Thymus (tissue), 11 donors: ENCODE data around the gene SHISA3. TPM values are rescaled to one million over a fixed set of nuclear protein-coding genes. Genes with fewer than 3 reads are reported as not detected.

Source experiments
- DNase-seq, 9 donors: peaks; one replicate each; pipeline ENCODE4 v3.0.0-alpha.2; 2013; ENCODE audit warnings: low spot score in 9 of 9, low read depth in 6 of 9, missing footprints in 1 of 9
- H3K27ac ChIP-seq, 2 donors: one replicate each; pipeline ENCODE4 v1.5.1; 2013; ENCODE audit warnings: control low read depth in 1 of 2, low read depth in 1 of 2, low read length in 1 of 2, mild to moderate bottlenecking in 1 of 2, moderate library complexity in 1 of 2
- H3K27me3 ChIP-seq, 2 donors: one replicate each; pipeline ENCODE4 v1.5.1; 2013; ENCODE audit warnings: low read length in 1 of 2; ENCODE audit not compliant: control insufficient read depth in 2 of 2, insufficient read depth in 1 of 2
- H3K36me3 ChIP-seq, 2 donors: one replicate each; pipeline ENCODE4 v1.5.1; 2013; ENCODE audit warnings: low read length in 1 of 2, mild to moderate bottlenecking in 1 of 2, moderate library complexity in 1 of 2; ENCODE audit not compliant: control insufficient read depth in 2 of 2, insufficient read depth in 2 of 2
- H3K4me1 ChIP-seq, 2 donors: one replicate each; pipeline ENCODE4 v1.5.1; 2013; ENCODE audit warnings: low read length in 2 of 2; ENCODE audit not compliant: control insufficient read depth in 2 of 2, insufficient read depth in 2 of 2
- H3K4me3 ChIP-seq, 2 donors: one replicate each; pipeline ENCODE4 v1.5.1; 2013; ENCODE audit warnings: low read length in 2 of 2, control low read depth in 1 of 2, mild to moderate bottlenecking in 1 of 2
- H3K9me3 ChIP-seq, 2 donors: one replicate each; pipeline ENCODE4 v1.5.1; 2013; ENCODE audit warnings: low read length in 1 of 2, mild to moderate bottlenecking in 1 of 2; ENCODE audit not compliant: control insufficient read depth in 2 of 2, insufficient read depth in 1 of 2
- WGBS: extraction: QIAGEN DNeasy Blood & Tissue Kit; methylation state at CpG from one replicate; pipeline ENCODE4 v1.1.7; 2013; 5-methylcytosine and 5-hydroxymethylcytosine counted together
- polyA plus RNA-seq: library from polyadenylated mRNA; stranded (reverse); fragments of 200-250 nt; gene quantifications from one replicate; pipeline ENCODE4 v1.2.3, GENCODE V29; 2013
- total RNA-seq: library from RNA; stranded (reverse); fragments of 120-200 nt; gene quantifications from one replicate; pipeline ENCODE4 v1.2.4, GENCODE V29; 2013
- donor health status: healthy.

Gene SHISA3
- total and polyA plus RNA-seq, 2 donors = 0.28 to 0.71 TPM

DNA sequence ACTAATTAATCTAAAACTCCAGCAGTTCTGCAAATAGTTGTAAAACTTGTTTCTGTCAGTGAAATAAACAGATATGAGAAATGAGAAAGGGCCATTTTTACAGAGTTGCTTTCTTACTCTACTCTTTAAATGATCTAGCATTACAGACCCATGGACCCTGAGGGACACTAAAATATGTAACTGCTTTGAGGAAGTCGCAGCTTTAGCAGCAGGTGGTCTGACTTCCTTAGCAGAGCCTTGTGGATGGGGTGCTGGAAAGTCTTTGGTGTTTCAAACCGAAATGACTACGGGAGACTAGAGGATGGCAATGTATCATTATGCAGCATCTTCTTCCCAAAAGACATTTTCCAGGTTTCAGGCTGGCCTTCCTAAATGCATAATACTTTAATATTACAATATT lies 18.7 kb downstream of the SHISA3 start:
- Histone ChIP-seq H3K4me3 (no peak overlapping the region), H3K9me3 (no peaks in the 10 kb centered on the region), H3K36me3 (peaks cover 3 to 4% of the 10 kb centered on the region in 2 donors), H3K4me1 (no peaks in the 10 kb centered on the region), H3K27ac (no peak overlapping the region), H3K27me3 (no peaks in the 10 kb centered on the region)
- no peak for DNase-seq
- WGBS = 76% methylated on average over 3 of the region's 3 CpGs

DNA sequence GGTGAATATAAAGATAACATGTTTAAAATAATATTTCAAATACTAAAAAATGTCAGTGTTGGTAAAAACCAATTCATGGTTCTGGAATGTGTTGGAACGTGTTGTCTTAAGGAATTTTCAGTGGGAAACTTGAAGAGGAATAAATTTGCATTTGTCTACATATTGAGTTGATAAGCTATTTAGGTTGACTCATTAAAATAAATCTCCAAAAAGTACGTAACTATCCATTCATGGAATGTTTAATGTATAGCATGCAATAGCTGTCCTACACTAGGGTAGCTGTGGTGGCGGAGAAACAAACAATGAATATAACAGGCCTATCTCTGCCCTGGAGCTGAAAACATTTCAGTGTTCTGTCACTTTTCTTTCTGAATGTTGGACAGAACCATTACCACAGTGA lies 20.3 kb downstream of the SHISA3 start:
- H3K27me3 ChIP-seq = no peaks in the 10 kb centered on the region
- H3K4me3 ChIP-seq = no peak overlapping the region
- H3K36me3 ChIP-seq = peaks cover 8% of the 10 kb centered on the region in 2 donors
- no peak overlapping the region for H3K27ac ChIP-seq
- H3K4me1 ChIP-seq = no peaks in the 10 kb centered on the region
- no peaks in the 10 kb centered on the region for H3K9me3 ChIP-seq
- WGBS = 99% methylated on average over 3 of the region's 3 CpGs
- no peak for DNase-seq

DNA sequence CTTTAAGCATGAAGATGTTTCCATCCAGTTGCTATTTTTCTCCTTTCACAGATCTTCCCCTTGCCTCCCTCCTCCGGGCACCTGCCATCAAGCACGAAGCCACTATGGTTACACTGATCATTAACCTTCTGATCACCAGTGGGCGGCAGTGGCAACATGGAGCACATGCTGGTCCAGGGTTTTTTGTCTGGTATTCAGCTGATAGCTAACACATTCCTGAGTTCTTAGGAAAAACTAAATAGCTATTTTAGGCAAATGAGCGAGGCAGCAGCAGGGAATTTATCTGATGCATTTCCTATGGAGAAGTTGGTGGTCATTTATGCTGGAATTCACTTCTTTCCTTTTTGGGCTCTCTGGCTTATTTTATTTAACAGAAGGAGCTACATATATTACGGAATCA lies 22.9 kb downstream of the SHISA3 start:
- Histone ChIP-seq H3K36me3 (peaks cover 6% of the 10 kb centered on the region in 2 donors), H3K4me3 (no peak overlapping the region), H3K27me3 (no peaks in the 10 kb centered on the region), H3K27ac (no peak overlapping the region), H3K4me1 (no peaks in the 10 kb centered on the region), H3K9me3 (no peaks in the 10 kb centered on the region)
- 89% methylated on average over 5 of the region's 5 CpGs for WGBS
- no peak for DNase-seq

DNA sequence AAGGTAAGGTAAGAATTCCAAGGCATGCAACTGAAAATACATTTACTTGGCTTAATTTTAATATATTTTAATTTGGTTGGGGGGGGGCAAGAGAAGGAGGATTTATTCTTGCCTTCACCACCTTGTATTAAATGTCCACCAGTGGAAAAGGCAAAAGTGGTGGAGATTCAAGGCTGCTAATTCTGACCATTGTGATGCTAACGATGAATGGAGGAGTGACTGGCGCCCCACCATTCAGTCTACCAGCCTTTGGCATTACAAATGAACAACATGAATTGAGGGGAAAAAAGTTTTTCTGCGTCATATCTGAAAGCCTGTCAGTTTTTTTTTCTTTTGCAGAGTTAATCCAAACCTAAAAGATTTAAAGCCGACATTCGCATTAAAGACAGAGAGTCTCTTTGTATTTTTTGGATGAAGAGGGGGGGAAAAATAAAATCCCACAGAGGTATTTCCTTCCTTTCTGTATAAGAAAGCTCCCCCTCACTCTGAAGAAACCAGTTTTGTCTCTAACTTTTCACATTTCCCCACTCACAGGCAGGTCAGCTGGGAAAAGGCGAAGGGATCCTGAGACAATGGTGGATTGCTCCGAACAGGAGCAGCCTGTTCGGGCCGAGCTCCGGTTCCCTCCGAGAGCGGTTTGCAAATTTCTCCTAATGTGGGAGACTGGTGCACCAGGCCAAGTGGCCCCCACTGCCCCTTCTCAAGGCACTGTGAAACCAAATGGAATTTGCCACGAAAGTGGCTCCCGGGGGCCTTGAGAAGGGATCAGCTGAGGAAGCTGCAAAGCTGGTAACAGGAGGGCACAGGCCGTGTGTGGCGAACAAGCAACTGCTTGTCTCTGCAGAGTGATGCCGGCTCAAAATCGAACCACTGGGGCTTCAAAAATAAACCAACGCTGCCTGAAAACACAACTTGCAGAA lies 28.1 kb downstream of the SHISA3 start:
- Histone ChIP-seq H3K27ac (no peak overlapping the region), H3K36me3 (peaks cover 10 to 11% of the 10 kb centered on the region in 2 donors), H3K4me3 (no peak overlapping the region), H3K4me1 (no peaks in the 10 kb centered on the region), H3K9me3 (no peaks in the 10 kb centered on the region), H3K27me3 (no peaks in the 10 kb centered on the region)
- WGBS = 95% methylated on average over 19 of the region's 19 CpGs
- no peak for DNase-seq

DNA sequence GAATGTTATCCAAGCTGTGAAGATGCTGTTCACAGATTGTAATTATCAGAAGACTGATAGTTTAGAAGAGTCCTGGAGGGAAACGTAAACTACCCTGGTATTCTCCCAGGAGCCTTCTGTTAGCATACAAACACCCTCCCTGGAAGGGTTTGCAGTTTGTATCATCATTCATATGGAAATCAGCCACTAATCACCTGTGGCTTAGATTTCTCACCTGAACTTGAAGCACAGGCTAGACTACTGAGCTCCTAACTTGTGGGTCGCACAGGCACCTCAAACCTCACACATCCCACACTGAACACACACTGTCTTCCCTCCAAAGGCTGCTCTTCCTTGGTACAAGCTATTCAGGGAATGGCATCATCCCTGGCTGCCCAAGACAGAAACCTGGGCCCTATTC lies 30.7 kb downstream of the SHISA3 start:
- Histone ChIP-seq H3K4me1 (no peaks in the 10 kb centered on the region), H3K9me3 (no peaks in the 10 kb centered on the region), H3K27me3 (no peaks in the 10 kb centered on the region), H3K27ac (no peak overlapping the region), H3K4me3 (no peak overlapping the region), H3K36me3 (peaks cover 4 to 5% of the 10 kb centered on the region in 2 donors)
- DNase-seq = no peak
- 94% methylated on average over 2 of the region's 2 CpGs for WGBS

DNA sequence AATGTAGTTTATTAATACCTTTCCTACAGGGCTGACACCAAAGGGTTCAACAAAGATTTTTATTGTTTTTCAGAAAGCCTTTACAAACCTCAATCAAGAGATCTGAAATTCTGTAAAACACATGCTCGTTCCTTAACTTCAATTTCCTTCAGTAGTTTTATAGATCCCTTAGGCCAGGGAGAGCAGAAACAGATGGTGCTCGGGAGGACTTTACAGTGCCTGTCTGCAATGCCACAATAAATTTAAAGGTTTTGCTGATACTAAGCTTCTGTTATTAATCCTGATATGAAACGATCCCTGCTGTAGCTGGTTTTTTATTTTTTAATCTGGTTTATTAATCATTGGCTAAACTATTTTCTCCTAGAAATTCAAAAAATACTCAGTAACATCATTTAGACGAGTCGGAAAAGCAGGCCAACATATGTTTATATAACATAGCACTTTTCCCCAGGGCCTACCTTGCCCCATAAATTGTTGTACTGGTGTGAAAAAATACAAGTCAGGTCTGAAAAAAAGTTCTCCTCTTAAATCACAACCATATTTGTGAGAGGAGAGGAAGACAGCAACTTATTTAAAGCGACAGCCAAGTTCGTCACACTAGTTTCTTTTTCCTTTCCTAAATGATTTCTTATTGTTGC lies 39.8 kb downstream of the SHISA3 start:
- H3K4me1 ChIP-seq = no peaks in the 10 kb centered on the region
- no peaks in the 10 kb centered on the region for H3K9me3 ChIP-seq
- no peaks in the 10 kb centered on the region for H3K27me3 ChIP-seq
- WGBS = 99% methylated on average over 7 of the region's 7 CpGs
- no peak overlapping the region for H3K4me3 ChIP-seq
- no peak overlapping the region for H3K27ac ChIP-seq
- H3K36me3 ChIP-seq = no peaks in the 10 kb centered on the region
- no peak for DNase-seq

DNA sequence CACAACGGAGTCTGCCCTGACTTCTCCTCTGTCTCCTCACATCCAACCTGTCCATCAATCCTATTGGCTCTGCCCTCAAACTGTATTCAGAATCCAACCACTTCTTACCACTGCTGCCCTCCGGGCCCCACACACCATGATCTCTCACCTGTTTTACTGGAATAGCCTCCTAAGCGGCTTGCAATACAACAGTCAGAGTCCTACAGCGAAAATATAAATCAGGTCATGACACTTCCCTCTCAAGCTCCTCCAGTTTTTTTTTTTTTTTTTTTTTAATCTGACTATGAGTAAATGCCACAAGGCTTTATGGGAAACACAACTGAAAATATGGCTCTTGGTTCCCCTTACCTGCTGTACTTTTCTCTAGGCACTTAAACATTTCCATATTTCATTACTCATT lies 42.8 kb downstream of the SHISA3 start:
- Histone ChIP-seq H3K4me3 (no peak overlapping the region), H3K36me3 (peaks cover 0 to 7% of the 10 kb centered on the region in 2 donors), H3K27ac (no peak overlapping the region), H3K27me3 (no peaks in the 10 kb centered on the region), H3K9me3 (no peaks in the 10 kb centered on the region), H3K4me1 (no peaks in the 10 kb centered on the region)
- 97% methylated on average over 4 of the region's 4 CpGs for WGBS
- DNase-seq = no peak

DNA sequence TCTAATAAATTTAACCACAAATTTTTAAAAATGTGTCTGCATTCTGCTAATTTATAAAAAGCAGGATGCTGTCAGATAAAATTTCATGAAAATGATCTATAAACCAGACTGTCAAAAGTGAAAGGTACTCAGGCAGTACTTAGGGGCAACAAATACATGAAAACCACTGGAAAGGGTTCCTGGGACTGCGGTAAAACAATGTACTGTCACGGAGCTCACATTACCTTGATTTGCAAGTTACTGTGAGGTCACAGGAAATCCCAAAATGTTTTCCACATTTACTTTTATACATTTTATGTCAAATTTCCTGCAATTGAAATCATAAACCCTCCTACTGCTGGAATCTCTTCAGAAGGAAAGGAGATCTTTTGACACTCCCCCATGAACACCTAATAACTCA lies 45.3 kb downstream of the SHISA3 start:
- 97% methylated on average over 2 of the region's 2 CpGs for WGBS
- H3K4me3 ChIP-seq = no peak overlapping the region
- H3K27me3 ChIP-seq = no peaks in the 10 kb centered on the region
- H3K27ac ChIP-seq = no peak overlapping the region
- H3K4me1 ChIP-seq = no peaks in the 10 kb centered on the region
- H3K36me3 ChIP-seq = peaks cover 0 to 7% of the 10 kb centered on the region in 2 donors
- DNase-seq = no peak
- no peaks in the 10 kb centered on the region for H3K9me3 ChIP-seq

DNA sequence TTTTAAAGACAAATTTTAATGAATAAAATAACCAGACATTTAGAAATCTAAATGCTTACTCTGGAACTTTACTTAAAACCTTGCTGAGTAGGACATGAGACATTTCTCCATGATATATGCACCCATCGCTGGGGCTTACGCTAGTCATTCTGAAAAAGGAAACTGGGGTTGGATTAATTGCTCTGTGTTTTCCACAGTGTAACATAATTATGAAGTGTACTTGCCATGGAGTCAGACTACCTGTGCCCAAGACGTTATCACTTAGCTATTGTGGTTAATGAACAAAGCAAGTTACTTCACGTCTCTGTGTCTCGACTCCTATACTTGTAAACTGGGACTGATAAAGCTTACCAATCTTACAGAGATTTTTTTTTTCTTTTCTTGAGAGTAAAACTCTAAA lies 47.8 kb downstream of the SHISA3 start:
- Histone ChIP-seq H3K36me3 (peaks cover 0 to 7% of the 10 kb centered on the region in 2 donors), H3K9me3 (no peaks in the 10 kb centered on the region), H3K4me1 (no peaks in the 10 kb centered on the region), H3K4me3 (no peak overlapping the region), H3K27me3 (no peaks in the 10 kb centered on the region), H3K27ac (no peak overlapping the region)
- WGBS = 97% methylated on average over 5 of the region's 5 CpGs
- no peak for DNase-seq
